AG10803 (cell line): Measurements from ENCODE around the gene GBP2.
"Not testable (repeated sequence)": the region's sequence is repeated elsewhere in the genome, so short reads cannot be mapped to it uniquely, and the experiment has no call there.

Experiments
- DNase-seq: peaks from one replicate; pipeline ENCODE4 v3.0.0; 2010; ENCODE audit warnings: low read depth
- H3K4me3 ChIP-seq: 2 replicates; pipeline ENCODE4 v1.5.1; 2011; ENCODE audit warnings: mild to moderate bottlenecking, low read length, control low read depth
- TF ChIP-seq, protein P1 (sequence below): conservative IDR thresholded peaks from 2 replicates; pipeline ENCODE4 v1.5.1; 2011; ENCODE audit warnings: mild to moderate bottlenecking, low read length, control low read depth, inconsistent platforms

GBP2 gene

DNA sequence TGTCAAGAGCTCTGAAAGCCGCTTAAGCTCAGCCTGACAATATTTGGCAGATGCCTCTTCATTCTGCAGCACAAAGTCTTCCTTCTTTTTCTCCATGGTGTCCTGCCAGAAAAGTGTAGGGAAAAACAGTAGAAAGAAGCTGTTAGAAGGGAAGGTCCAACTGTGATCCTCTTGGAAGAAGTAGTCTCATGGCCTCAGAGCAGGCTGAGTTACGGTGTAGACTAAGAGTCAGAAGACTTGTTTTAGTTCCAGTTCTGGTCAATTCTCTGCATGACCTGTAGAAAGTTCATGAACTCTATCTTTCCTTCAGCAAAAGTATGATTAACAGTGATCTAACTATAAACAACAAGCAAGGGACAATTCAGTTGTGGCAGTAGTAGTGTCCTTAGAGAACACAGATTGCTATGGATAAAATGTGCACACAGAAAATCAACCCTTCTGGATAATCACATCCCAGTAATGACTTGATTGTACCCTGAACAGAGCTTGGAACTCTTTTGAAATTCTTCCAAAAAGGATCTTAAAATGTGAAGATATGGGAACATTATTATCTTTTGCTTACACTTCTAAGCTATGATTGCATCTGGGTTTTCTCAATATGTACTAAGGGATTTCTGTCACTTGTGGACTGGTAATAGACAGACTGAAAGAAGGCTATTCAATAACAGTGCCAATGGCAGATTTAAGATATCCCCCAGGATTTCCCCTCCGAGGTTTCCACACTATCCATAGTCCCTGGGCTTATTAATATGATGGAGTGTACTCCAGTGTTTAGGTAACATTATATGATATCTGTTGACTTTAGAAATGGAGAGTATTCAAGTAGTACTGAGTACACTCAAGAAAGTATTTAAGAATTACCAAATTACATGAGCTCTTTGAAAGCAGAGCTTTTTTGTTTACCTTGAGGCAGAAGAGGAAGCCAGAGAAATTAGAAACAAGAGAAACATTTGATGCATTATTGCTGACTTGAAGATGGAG lies 22.1 kb upstream of the GBP2 start:
- TF ChIP-seq, protein P1, sequence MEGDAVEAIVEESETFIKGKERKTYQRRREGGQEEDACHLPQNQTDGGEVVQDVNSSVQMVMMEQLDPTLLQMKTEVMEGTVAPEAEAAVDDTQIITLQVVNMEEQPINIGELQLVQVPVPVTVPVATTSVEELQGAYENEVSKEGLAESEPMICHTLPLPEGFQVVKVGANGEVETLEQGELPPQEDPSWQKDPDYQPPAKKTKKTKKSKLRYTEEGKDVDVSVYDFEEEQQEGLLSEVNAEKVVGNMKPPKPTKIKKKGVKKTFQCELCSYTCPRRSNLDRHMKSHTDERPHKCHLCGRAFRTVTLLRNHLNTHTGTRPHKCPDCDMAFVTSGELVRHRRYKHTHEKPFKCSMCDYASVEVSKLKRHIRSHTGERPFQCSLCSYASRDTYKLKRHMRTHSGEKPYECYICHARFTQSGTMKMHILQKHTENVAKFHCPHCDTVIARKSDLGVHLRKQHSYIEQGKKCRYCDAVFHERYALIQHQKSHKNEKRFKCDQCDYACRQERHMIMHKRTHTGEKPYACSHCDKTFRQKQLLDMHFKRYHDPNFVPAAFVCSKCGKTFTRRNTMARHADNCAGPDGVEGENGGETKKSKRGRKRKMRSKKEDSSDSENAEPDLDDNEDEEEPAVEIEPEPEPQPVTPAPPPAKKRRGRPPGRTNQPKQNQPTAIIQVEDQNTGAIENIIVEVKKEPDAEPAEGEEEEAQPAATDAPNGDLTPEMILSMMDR, result no peak
- DNase-seq, result no peak

DNA sequence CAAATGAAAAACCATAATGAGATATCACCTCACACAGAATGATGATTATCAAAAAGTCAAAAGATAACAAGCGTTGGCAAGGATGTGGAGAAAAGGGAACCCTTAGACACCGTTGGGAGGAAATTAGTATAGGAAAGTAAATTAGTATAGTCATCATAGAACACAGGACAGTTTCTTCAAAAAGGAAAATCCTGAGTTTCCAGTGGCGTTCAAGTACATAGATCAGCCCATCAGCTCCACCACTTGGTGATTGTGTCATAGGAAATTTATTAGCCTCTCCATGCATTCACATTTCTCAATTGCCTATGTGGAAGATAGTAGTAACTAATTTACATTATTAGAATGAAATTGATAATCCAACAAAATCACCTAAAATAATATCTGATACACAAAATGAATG lies 20.8 kb upstream of the GBP2 start:
- no peak for DNase-seq
- TF ChIP-seq, protein P1, result no peak
- H3K4me3 ChIP-seq, result no peak overlapping the region

More for the DNA sequence above, 22.1 kb upstream of the GBP2 start:
- no peak overlapping the region for H3K4me3 ChIP-seq

DNA sequence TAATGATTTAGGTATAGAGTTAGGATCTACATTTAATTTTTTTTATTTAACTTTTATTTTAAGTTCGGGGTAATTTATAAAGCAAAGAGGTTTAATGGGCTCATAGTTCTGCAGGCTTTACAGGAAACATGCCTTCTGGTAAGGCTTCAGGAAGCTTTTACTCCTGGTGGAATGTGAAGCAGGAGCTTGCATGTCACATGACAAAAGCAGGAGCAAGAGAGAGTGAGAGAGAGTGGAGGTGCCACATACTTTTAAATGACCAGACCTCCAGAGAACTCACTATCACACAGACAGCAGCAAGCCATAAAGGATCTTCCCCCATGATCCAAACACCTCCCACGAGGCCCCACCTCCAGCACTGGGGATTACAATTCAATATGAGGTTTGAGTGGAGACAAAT lies 17.6 kb upstream of the GBP2 start:
- no peak for DNase-seq
- no peak overlapping the region for H3K4me3 ChIP-seq
- TF ChIP-seq, protein P1, result no peak

DNA sequence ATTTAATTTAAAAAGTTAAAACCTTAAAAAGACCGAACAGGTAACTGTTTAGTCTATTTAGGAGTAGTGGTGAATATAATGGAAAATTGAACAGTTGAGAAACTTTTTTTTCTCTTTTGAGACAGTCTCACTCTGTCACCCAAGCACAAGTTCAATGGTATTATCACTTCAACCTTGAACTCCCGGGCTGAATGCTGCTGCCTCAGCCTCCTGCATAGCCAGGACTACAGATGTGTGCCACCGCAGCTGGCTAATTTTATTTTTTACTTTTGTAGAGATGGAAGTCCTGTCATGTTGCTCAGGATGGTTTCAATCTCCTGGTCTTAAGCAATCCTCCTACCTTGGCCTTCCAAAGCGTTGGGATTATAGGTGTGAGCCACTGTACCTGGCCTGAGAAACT lies 16.2 kb upstream of the GBP2 start:
- no peak for DNase-seq
- H3K4me3 ChIP-seq, result no peak overlapping the region
- TF ChIP-seq, protein P1, result no peak

DNA sequence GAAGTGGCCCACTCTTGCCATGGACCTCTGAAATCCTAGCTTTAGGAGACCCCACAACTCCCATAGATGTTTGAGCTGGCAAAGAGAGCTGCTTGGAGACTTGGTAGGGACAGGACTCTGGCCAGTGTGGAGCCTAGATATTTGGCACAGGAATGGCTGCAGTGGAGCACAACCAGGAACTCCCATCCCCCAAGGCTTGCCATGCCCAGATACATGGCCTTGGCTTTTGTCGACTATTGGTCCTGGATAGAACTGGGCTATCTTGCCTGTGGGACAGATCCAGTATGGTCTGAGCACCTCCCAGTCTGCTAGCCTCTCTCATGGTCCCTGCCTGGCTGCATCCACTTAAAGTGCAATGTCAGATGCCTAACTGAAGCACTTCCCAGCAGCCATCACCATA lies 7.8 kb upstream of the GBP2 start:
- TF ChIP-seq, protein P1, result no peak
- DNase-seq, result no peak
- H3K4me3 ChIP-seq, result no peak overlapping the region

DNA sequence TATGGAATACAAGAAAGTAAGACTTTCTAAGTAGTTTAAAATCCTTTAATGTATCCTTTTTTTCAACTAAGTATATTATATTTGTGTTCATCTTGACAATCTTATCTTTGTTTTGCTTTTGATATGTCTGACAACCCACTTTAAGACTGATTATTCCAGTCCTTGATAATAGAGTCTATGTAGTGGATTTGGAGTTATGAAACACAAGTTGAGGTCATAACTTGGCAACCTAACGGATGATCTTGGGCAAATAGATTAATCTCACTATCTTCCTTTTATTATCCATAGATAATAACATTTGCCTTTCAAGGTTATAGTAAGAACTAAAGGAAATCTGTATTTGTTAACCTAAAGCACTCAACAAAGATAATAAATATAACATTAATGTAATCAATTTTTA lies 4.8 kb upstream of the GBP2 start:
- H3K4me3 ChIP-seq, result no peak overlapping the region
- TF ChIP-seq, protein P1, result no peak
- DNase-seq, result no peak

DNA sequence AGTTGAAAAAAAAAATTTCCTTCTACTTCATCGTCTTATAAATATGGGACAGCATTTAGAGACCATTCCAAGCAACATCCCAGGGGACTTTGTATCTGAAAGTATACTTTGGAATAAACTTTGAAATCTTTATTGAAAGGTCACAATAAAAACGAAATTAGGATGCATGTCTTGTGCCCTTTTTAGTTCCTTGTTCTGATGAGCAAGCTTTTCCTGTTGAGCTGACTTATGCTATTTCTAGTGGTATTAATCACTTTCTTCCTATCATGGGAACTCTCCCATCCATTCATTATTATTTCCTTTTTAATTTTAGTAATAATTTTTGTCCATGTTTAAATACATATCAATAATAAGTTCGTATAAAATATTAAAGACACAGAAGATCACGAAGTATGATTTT lies 4.0 kb upstream of the GBP2 start:
- TF ChIP-seq, protein P1, result no peak
- DNase-seq, result no peak

DNA sequence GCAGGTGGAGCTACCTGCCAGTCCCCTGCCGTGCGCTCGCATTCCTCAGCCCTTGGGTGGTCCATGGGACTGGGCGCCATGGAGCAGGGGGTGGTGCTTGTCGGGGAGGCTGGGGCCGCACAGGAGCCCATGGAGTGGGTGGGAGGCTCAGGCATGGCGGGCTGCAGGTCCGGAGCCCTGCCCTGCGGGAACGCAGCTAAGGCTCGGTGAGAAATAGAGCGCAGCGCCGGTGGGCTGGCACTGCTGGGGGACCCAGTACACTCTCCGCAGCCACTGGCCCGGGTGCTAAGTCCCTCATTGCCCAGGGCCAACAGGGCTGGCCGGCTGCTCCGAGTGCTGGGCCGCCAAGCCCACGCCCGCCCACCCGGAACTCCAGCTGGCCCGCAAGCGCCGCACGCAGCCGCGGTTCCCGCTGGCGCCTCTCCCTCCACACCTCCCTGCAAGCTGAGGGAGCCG lies 2.1 kb upstream of the GBP2 start:
- H3K4me3 ChIP-seq, result not testable (repeated sequence)

More for the DNA sequence above, 4.0 kb upstream of the GBP2 start:
- no peak overlapping the region for H3K4me3 ChIP-seq

DNA sequence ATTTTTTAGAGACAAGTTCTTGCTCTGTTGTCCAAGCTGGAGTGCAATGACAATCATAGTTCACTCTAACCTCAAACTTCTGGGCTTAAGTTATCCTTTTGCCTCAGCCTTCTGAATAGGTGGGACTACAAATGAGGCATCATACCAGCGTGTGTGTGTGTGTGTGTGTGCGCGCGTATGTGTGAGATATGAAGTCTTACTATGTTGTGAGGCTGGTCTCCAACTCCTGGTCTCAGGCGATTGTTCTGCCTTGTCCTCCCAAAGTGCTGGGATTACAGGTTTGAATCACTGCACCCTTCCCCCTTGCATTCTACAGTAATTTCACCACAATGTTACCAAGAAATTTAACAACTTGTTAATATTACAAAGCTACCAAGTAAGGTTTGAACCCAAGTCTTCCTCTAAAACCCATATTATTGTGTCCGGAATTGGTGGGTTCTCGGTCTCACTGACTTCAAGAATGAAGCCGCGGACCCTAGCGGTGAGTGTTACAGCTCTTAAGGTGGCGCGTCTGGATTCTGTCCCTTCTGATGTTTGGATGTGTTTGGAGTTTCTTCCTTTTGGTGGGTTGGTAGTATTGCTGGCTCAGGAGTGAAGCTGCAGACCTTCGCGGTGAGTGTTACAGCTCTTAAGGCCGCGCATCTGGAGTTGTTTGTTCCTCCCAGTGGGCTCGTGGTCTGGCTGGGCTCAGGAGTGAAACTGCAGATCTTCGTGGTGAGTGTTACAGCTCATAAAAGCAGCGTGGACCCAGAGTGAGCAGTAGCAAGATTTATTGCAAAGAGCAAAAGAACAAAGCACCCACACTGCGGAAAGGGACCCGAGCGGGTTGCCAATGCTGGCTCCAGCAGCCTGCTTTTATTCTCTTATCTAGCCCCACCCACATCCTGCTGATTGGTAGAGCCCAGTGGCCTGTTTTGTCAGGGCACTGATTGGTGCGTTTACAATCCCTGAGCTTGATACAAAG lies 970 bp upstream of the GBP2 start:
- DNase-seq, result peak; percentile 1

More for the DNA sequence above, 2.1 kb upstream of the GBP2 start:
- DNase-seq, result not testable (repeated sequence)

More for the DNA sequence above, 970 bp upstream of the GBP2 start:
- not testable (repeated sequence) for H3K4me3 ChIP-seq
